ENCODE measurements around the gene FYCO1.
A peak's percentile ranks its signal among the peaks of the same experiment; 100 is the strongest.

FYCO1 gene

DNA sequence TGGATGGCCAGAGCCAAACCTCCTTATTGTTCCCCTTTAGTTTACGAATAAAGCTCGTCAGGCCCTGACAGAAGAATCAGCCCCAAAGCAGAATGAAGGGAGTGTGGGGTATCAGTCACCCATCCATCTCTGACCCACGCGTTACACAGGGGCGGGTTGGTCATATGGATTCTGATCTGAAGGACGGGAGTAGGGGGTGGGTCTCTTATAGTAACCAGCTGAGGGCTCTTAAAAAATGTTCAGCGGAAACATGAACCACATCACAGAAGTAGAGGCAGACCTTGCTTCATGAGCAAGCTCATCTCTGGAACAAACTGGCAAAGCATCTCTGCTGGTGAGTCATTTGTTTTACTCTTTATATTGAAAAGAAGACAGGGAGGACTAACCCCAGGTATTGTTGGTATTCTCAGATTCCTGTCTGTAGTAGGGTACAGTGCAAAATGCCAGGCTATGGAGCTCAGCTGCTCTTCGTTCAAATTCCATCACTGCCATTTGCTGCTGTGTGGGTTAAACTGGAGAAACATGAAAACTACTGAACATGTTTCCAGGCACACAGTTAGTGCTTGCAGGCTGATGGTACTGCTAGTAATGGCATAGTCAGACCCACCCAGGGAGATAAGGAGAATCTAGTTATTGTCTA is 52.3 kb downstream of the FYCO1 start, which contains the start of gene CXCR6:
Gene CXCR6 (plus strand): TSS at position 258 of the 640 bp plus-strand sequence. CDS start 3,018 bp downstream, outside the sequence.
- DNase-seq (ENCODE audit: low read depth in 2 of 3, low spot score in 2 of 3), result no peak

DNA sequence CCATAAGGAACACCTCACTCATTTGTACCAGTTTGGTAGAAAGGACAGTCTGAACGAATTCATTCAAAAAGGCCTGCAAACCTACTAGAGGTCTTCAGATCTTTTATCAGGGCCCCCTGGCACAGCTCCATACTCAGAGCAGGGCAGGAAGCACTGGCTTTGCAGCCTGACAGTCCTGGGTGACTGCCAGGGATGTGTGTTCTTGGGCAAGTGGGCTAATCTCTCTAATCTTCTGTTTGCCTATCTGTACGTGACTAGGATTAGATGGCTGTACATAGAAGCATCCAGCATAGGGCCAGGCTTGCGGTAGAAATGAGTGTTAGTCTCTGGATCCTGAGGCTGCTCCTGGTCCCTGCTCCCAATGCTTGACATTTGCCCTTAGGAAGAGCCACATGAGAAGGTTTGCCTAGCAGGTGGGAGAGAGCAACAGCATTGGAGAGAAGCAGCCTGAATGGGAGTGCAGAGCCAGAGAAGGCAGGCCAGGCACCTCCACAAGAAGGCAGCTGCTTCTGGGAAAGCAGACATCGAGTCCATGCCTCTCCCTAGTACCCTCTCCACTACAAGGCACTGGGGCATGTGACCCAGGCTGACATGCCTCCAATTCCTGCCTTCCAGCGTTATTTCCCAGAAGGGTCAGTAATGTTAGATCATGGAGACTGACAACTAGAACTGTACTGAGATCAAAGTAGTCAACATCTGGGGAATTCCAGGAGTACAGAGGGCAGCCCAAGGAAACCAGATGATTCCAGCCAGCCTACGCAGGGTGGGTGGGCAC is 53.4 kb downstream of the FYCO1 start:
- DNase-seq (ENCODE audit: low read depth in 2 of 3, low spot score in 2 of 3), result no peak

DNA sequence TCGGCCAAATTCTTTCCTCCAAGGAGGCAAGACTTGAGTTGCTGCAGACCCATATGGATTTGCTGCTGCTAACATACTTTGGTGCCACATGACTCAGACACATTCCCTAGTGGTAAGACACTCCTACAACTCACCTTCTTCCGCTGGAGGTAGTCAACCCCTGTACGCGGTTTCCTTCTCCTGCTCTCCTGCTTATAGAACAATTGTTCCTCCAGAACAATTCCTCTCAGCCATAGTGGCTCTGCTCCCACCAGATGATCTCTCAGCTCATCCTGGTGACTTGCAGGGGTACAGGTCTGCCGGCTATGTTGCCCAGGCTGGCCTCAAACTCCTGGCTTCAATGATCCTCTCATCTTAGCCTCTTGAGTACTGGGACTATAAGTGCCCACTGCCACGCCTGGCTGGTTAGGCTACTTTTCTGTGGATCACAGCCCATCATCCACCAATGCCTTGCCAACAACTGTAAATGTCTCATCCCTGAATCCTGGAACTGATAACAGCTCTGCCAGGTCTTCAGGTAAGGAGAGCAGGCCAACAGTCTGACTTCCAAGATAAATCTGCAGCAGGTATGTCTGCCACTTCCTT is 54.8 kb downstream of the FYCO1 start:
- DNase-seq (ENCODE audit: low read depth in 2 of 3, low spot score in 2 of 3), result no peak

DNA sequence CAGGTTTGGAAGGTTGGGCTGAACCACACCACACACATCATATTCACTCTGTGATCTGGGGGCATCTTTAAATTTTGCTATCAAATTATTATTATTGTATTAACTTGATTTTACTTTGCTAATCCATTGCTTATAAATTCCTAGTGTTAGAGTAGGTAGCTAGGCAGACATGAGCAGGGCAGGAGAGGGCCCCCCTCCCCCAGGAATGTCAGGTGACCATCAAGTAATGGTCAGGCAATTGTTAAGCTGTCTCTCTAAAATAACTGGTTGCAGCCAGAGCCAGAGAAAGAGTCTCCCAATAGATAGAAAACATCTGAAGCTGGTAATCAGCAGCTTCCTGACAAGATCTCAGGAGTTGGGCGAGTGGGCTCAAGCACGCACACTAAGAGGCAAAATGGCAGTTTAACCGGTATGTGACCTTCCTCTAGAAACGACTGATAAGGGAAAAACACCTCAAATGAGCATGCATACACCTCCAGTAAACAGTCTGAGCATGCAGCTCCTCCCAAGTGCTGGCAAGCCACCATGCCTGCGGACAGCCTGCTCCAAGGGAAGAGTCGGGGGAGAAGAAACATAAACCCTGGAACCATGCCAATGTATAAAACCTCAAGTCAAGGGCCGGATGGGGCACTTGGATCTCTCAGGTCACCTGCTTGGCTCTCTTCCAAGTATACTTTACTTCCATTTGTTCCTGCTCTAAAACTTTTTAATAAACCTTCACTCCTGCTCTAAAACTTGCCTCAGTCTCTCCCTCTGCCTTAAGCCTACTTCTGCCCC is 55.4 kb downstream of the FYCO1 start:
- DNase-seq (ENCODE audit: low read depth in 2 of 3, low spot score in 2 of 3), result no peak

DNA sequence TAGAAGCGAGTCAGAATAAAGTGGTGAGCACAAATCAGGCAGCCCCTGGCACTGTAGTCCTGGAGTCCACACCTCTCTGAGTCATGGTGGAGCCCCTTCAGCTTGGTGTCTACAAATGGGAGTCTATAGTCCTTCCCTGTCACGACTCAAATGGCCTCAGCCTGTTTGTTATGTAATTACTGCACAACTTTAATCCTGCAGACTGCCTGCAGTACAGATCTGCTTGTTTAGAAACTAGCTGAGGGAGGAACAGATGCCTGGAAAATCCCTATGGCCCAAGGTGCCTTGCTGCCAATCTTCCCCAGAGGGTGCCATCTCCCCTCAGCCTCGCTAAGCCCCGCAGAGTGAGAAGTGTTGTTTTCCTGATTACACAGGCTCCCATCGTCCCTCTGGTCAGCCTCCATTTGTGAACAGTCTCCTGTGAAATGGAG is 56.3 kb downstream of the FYCO1 start:
- DNase-seq (ENCODE audit: low read depth in 2 of 3, low spot score in 2 of 3), result no peak

DNA sequence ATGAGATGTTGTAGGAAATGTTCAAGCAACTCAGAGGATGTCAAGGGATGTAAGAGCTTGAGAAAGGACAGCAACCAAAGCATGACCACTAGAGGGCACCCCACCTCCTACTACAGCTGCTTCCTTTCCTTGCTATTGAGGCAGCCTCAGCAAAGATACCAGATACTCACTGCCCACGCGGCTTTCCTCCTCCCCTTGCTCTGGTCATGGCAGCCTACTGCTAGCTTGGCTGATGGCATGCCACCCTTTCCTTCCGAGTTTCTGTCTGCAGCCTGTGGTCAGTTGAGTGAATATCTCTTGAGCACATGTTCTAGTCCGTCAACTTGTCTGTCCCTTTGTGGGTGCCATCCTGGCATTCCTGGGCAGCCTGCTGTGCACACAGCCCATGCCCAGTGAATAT is 56.8 kb downstream of the FYCO1 start:
- DNase-seq (ENCODE audit: low read depth in 2 of 3, low spot score in 2 of 3), result peak; percentile 61 to 77 (median 62)

DNA sequence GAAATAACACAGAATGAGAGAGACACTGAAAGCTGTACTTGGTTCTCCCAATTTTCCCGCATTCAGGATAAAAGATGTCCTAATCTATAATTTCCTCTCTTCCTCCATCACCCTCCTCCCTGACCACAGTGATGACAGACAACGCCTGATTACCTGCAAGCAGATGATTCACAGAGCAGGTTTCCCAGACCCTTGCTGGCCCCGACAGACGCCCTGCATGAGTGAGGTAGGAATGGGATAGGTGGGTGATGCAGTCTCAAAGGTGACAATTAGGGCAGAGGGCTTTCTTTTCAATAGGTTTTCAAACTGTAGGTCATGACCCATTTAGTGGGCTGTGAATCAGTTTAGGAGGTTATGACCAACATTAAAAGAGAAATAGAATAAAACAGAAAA is 57.6 kb downstream of the FYCO1 start:
- no peak for DNase-seq (ENCODE audit: low read depth in 2 of 3, low spot score in 2 of 3)

DNA sequence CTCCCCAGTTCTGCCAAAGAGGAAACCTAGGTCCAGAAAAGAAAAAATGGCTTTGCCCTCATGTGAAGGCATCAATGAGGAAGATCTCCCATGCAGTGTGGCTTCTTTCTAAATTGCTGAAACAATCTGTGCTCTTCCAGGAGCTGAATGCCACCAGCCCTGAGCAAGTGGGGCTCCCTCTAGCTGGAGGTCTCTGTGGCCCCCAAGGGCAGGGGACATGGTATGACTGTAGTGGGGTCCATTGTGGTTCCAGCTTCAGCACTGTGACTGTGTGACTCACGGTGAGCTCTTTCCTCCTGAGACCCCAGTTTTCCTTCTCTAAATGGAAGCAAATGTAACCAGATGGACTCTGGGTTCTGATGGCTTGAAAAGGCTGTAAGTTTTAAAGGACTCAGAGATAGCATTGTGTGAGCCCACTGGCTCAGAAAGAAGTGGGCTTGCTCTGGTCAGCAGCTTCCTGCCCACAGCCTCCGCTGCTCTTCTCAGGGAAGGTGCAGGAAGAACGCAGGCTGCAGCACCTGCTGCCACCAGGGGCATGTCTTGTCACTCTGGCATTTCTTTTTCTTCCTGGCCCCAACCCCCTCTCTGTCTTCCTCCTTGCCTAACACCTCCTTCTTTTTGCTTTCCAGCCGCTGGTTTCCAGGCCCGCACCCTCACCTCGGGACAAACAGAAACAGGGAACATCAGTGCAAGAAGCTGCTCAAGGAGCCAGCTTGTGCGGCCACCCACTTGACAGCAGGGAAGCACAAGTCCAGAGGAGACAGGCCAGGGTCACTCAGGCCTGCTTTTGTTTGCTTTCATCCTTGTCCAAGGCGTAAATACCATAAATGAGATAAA is 58.2 kb downstream of the FYCO1 start:
- DNase-seq (ENCODE audit: low read depth in 2 of 3, low spot score in 2 of 3), result no peak

DNA sequence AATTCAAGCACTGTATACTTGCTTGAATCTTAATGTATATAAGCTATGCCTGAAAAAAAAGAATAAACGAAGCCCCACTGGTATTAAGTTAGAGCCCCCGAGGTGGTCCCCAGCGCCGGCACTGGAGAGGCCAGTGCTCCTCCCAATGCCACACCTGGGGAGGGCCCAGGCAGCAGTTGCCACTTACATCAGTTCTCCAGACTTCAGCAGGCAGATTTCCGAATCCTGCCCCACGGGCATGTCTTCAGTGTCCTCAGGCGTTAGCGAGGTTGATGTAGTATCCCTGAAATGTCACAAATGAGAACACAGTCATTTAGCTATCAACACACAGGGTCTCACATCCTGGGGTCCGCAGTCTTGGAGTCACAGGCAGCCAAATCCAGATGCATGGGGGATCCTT is 59.4 kb downstream of the FYCO1 start:
- DNase-seq (ENCODE audit: low read depth in 2 of 3, low spot score in 2 of 3), result no peak

DNA sequence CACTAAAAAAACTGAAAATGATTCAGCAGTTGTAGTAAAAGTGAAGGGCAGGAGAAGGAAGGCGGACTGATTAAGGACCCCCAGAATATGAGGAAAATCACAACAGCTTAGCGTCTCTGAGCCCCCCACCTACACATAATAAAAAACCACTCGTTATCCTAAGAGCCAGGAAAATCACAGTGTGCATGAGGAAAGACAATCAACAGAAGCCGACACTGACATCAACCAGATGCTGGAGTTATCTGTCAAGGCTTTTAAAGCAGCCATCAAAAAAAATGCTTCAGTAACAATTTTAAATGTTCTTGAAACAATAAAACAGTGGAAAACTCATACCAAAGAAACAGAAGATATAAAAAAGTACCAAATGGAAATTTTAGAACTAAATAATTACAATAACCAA is 62.0 kb downstream of the FYCO1 start:
- DNase-seq (ENCODE audit: low read depth in 2 of 3, low spot score in 2 of 3), result no peak

DNA sequence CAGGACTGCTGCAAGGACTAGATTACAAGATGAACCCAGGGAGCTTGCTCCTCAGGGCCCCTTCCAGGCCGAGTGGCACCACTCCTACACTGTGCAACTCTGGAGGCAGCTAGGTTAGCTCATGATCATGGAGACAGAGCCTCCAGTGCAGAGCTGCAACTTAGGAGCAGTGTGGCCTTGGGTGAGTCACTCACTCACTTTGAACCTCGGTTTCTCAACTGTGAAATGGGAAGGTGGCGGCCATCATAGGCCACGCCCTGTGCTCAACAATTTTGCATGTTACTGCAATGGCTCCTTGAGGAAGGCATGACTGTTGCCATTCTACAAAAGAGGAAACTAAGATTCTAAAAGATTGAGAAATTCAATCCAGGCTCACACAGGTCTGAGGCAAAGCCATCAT is 63.5 kb downstream of the FYCO1 start:
- DNase-seq (ENCODE audit: low read depth in 2 of 3, low spot score in 2 of 3), result no peak

DNA sequence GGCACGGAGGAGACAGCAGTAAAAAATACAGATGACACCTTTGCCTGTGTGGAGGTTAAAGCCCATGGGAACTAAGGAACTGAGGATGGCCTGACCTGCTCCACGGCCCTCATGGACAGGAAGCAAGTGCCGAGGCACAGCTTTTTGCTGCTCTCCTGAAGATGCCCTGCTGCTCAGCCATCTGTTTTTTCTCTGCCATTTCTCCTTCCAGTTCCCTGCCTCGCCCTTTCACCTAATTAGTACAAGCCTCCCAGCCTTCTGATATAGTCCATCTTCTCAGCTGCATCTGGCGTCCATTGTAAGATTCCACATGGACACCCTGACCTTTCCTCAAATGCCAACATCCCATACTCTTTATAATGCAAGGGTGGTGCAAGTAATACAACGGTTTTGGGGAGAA is 64.1 kb downstream of the FYCO1 start:
- no peak for DNase-seq (ENCODE audit: low read depth in 2 of 3, low spot score in 2 of 3)

DNA sequence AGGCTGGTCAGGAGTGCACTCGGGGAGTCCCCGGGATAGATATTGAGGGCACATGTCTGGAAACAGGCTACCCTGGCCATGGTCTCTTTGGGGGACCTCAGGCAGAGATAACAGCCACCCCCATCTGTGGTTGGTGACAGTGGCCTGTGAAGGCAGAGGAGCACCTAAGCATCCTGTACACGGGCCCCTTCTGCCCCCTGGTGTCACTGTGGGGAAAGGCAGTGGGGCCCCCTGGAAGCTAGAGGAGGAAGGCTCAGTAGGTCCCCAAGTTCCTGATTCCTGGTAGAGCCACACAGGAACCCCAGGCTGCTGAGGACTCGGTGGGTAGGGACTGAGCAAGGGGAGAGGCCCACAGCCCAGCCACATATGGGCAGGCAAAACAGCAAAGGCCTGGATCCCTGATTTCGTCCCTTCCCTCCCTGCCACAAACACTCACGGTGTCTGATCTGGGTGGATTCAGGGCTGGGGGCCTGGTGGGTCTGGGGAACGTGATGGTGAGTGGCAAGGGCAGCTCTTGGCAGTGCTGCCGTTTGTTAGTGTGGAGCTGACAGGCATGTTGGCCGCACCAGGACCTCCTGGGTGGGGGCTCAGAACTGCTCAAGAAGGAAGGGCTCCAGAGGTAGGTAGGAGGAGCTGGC is 66.5 kb downstream of the FYCO1 start:
- peak in 2 of 3 experiments; percentile 38 to 57 for DNase-seq (ENCODE audit: low read depth in 2 of 3, low spot score in 2 of 3)

DNA sequence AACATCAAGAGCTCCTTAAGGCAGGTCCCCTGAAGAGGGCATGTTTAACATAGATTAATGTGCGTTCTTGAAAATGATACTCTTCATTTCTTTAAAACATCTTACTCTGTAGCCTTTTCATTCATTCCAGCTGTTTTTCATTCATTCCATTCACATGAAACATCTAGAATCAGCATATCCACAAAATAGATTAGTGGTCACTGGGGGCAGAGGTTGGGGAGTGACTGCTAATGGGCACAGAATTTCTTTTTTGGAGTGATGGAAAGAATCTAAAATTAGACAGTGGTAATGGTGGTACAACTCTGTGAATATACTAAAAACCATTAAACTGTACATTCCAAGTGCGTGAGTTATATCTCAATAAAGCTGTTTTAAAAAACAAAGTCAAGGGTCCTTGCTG is 67.7 kb downstream of the FYCO1 start:
- DNase-seq (ENCODE audit: low read depth in 2 of 3, low spot score in 2 of 3), result no peak

DNA sequence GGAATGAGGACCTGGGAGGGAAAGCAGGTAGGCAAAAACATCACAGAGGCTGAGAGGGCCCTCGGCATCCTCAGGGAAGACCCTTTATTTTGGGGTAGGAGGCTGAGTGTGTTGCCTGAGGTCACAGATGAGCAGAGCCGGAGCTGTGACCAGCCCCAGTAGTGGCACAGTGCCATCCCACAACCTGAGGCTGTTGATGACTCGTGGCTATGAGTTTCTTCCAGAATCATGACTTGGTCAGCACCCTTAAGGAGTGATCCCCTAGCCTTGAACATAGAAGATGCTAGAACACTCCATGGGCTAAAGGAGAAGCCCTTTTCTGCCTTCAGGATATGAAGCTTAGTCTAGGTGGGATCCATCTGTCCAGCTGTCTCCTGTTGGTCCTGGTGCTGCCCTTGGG is 71.9 kb downstream of the FYCO1 start:
- no peak for DNase-seq (ENCODE audit: low read depth in 2 of 3, low spot score in 2 of 3)

DNA sequence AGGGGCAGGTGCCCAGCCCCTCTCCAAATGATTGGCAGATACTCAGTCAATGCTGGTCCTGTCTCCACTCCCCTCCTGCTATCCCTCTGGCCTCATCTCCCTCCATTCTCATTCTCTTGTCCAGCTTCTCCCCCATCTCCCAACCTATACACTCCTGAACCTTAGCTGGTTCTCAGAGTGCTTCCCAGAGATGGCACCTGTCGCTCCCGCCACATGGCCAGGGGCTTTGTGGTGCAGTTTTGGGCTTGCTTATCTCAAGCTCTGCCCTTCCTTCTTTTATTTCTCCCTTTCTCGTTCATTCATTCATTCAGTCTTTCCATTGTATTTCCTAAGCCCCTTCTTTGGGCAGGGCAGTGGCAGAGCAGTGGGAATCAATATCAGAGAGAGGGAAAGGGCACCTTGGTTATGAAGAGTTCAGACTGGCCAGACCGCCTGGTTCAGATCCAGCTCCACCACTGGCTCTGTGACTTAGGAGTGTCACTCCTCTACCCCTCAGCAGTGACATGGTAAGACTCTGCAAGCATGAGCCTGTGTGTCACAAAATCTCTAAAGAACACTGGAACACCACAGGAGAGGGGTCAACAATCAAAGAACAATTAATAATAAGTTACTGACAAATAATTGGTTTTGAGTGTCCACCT is 72.6 kb downstream of the FYCO1 start:
- DNase-seq (ENCODE audit: low read depth in 2 of 3, low spot score in 2 of 3), result no peak

DNA sequence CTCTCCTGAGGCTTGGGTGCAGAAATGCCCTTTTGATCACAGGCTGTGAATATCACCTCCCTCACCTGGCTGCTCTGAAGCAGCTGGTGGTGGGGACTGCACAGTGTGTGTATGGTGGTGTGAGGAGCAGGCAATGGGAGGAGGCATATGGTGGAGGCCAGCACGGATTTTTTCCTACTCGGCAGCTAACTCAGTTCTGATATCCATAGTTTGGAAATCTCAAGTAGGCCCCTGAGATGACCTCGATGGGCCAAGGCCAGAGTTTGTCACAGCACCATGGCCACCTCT is 73.6 kb downstream of the FYCO1 start:
- DNase-seq (ENCODE audit: low read depth in 2 of 3, low spot score in 2 of 3), result no peak

DNA sequence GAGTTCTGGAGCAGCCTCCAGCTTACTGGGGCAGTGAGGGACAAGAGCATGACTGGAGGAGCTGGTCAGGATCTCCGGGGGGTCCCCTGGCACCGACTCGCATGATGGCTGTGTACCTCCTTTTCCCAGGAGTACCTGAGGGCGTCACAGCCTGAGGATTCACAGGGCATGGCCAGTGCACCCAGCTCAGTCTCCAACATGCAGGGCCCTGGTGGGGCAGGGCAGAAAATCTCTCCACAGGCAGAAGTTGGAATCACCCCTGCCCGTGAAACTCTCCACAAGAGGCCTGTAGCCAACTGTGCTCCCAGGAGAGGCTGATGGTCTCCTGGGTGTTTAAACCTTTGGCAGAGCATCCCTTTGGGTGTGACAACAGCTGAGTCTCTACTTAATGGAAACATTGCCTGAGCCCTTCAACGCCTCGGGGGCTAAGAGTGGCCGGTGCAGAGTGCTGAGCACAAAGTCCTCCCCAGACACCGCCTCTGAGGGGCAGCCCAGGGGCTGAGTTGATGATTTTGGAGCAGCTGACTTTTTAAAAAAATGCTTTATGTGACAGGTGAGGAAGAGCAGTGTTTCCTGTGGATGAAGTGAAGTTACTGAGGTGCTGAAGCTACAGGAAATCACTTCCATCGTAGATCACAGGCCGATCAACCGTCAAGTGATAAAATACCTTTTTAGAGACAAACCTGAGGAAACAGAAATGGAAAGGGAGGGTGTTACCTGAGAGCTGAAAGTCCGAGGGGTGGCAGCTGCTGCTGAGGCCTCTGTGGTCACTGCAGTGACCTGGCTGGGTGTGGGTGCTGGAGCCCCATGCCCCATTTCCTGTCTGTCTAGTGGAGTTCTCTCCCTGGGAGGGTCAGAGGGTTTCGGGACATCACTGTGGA is 74.2 kb downstream of the FYCO1 start:
- no peak for DNase-seq (ENCODE audit: low read depth in 2 of 3, low spot score in 2 of 3)

Data from activated CD8-positive, alpha-beta memory T cell treated with anti-CD3 and anti-CD28 coated beads for 48 hours (primary cell).